Measurements from ENCODE around the gene SLC38A10. TPM values are rescaled to one million over a fixed set of nuclear protein-coding genes. Genes with fewer than 3 reads are reported as not detected.

SLC38A10 gene
- total and polyA plus RNA-seq, 2 of the 4 experiments (the other 2 are of a cell fraction), result 12.7 to 46.7 TPM

GRCh38 chr17:81328978-81329926 is 34.1 kb upstream of the SLC38A10 start:
- dilution Hi-C loops (cut with HindIII; ENCODE audit: low sequenced_read_pairs, unreplicated experiment) (no loop called here), in situ Hi-C loops (cut with MboI; ENCODE audit: low sequenced_read_pairs) (no loop called here), intact Hi-C loops (cut with micrococcal nuclease) (no loop called here)
- Histone ChIP-seq H2BK120ac (ENCODE audit: low read depth, low read length) (peak overlapping the region; percentile 20; the same call in 1 of the 2 replicates), H3K14ac (replicated peaks; ENCODE audit: low read depth, low read length) (0 out of 2 replicates have a peak overlapping the region, but pooled peaks have one; percentile 11), H3K79me1 (ENCODE audit: low read depth in 1 of 2, low read length in 2 of 2) (no peaks in the 10 kb centered on the region), H3K9me3 (ENCODE audit: control insufficient read depth, insufficient read depth, low read length) (no peaks in the 10 kb centered on the region), H4K20me1 (ENCODE audit: insufficient read depth, low read length) (peaks cover 7% of the 10 kb centered on the region; the same call in 1 of the 2 replicates), H3K36me3 (ENCODE audit: control insufficient read depth, insufficient read depth, low read length) (no peaks in the 10 kb centered on the region), H4K5ac (ENCODE audit: low read depth, low read length) (no peak overlapping the region), H3K4ac (ENCODE audit: low read depth, low read length) (peak overlapping the region; percentile 60), H2BK5ac (ENCODE audit: low read depth, low read length, poor library complexity, severe bottlenecking) (no peak overlapping the region), H2BK20ac (ENCODE audit: low read depth, low read length) (peak overlapping the region; percentile 36; the same call in 1 of the 2 replicates), H3K9ac (ENCODE audit: low read depth, low read length) (no peak overlapping the region), H3K56ac (ENCODE audit: extremely low read depth, insufficient read depth, low read length) (no peak overlapping the region), H3K23ac (ENCODE audit: low read depth, low read length) (no peak overlapping the region), H3K4me3 (ENCODE audit: insufficient read depth, low read depth, low read length) (no peak overlapping the region), H3K27ac (ENCODE audit: insufficient read depth, low read length) (peak overlapping the region; percentile 16), H3K18ac (ENCODE audit: low read depth, low read length) (no peak overlapping the region), H3K27me3 (ENCODE audit: control insufficient read depth, insufficient read depth, low read length) (peaks cover 33% of the 10 kb centered on the region), H3K4me1 (ENCODE audit: control insufficient read depth, insufficient read depth, low read length) (peaks cover 18% of the 10 kb centered on the region), H2AFZ (replicated peaks; ENCODE audit: low read length, poor library complexity) (peak overlapping the region; percentile 73), H2AK5ac (ENCODE audit: low read depth, low read length) (peak overlapping the region; percentile 77; the same call in 1 of the 2 replicates), H3K4me2 (ENCODE audit: low read depth, low read length) (peak overlapping the region; percentile 12; the same call in 1 of the 2 replicates), H2AK9ac (replicated peaks; ENCODE audit: low read depth, low read length, poor library complexity) (peak overlapping the region; percentile 81), H2BK15ac (ENCODE audit: low read depth, low read length) (peak overlapping the region; percentile 29; the same call in 1 of the 3 replicates), H3K9me1 (ENCODE audit: insufficient read depth, low read length) (peaks cover 3% of the 10 kb centered on the region; the same call in 1 of the 2 replicates), H4K91ac (ENCODE audit: insufficient read depth, low read depth, low read length) (peak overlapping the region; percentile 26), H4K8ac (ENCODE audit: low read depth in 2 of 2, low read length in 2 of 2) (peak overlapping the region in 1 of 2 experiments; percentile 70; a peak in 1 of 4 replicates)
- CTCF ChIA-PET, result no interaction called here
- DNase-seq (peak; percentile 92), ATAC-seq (ENCODE audit: low read depth) (peak; percentile 96)
- 0% methylated on average over 6 of the region's 28 CpGs; no CpG with 5 or more reads in 1 of the 2 experiments for WGBS, 2 experiments (ENCODE audit: extremely low coverage in 2 of 2, insufficient read length in 1 of 2)
- BruUV-seq (replicated peaks), result no TSS peak
- POLR2A ChIA-PET (ENCODE audit: unreplicated experiment), result no interaction called here
- TF ChIP-seq FOS (IDR thresholded peaks at IDR 0.05; ENCODE audit: low read depth, low read length) (peak; percentile 94), NFE2L2 (IDR thresholded peaks at IDR 0.05; ENCODE audit: low read depth, low read length) (no peak), BHLHE40 (IDR thresholded peaks at IDR 0.05; ENCODE audit: low read depth, low read length) (peak; percentile 42; the same call in 1 of the 2 replicates), RCOR1 (IDR thresholded peaks at IDR 0.05; ENCODE audit: insufficient replicate concordance, low read length) (peak; percentile 67), MAZ (IDR thresholded peaks at IDR 0.05; ENCODE audit: borderline replicate concordance, low read depth, low read length) (peak; percentile 78; the same call in 1 of the 2 replicates)

All from IMR-90 (cell line).